ENCODE measurements around the gene SETD3. TPM values are rescaled to one million over a fixed set of nuclear protein-coding genes. Genes with fewer than 3 reads are reported as not detected.

The SETD3 gene
- total and polyA plus RNA-seq, 2 of the 8 experiments (the other 6 are each of a cell fraction or from before 2014, with no cell fraction given) = 24.0 to 64.0 TPM

DNA sequence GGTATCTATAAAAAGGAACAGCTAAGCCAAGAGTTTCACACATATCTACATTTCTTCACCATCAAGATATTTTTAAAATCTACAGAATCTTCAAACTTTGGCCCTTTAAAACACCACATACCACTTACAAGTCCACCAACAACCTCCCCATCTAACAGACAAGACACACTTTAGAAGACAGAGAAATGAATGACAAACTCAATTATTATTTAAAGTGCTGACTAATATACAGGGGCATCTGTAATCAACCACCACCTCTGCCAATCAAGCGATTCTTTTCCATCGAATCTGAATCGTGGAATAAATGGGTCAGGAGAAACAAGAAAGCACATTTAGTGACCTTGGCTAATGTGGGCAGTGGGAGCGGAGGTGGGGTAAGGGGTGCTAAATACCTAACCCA, 7.7 kb downstream of the SETD3 start (continued):
- no peak for TF ChIP-seq SP2 (IDR thresholded peaks at IDR 0.05; ENCODE audit: low read length)

Data from H1 (cell line).